ENCODE data around the gene DMRT1. TPM values are rescaled to one million over a fixed set of nuclear protein-coding genes. Genes with fewer than 3 reads are reported as not detected.

The DMRT1 gene
- total RNA-seq, 1 experiment from 2014 or later = not detected

- Histone ChIP-seq H3K4me2 (ENCODE audit: low read depth, low read length, poor library complexity, severe bottlenecking) (no peak overlapping the region), H4K20me1 (ENCODE audit: insufficient read depth, low read depth, low read length) (no peaks in the 10 kb centered on the region), H3K79me2 (ENCODE audit: low read length) (no peaks in the 10 kb centered on the region), H3K27me3 (ENCODE audit: low read length) (0 out of 2 replicates have a peak, but pooled peaks cover 3% of the 10 kb centered on the region), H3K27ac (ENCODE audit: low read length) (no peak overlapping the region), H3K36me3 (ENCODE audit: insufficient read depth, low read length) (no peaks in the 10 kb centered on the region), H2AFZ (ENCODE audit: low read length) (no peak overlapping the region), H3K4me3 (ENCODE audit: low read length) (no peak overlapping the region), H3K9ac (ENCODE audit: low read length) (no peak overlapping the region), H3K9me2 (replicated peaks; ENCODE audit: insufficient read depth, low read length) (no peaks in the 10 kb centered on the region), H3K9me3 (ENCODE audit: low read length) (no peaks in the 10 kb centered on the region), H3K4me1 (ENCODE audit: low read length) (no peaks in the 10 kb centered on the region)
- DNase-seq = no peak
Measured at GRCh38 chr9:935348-935965, 94.0 kb downstream of the DMRT1 start.

- Histone ChIP-seq H2AFZ (ENCODE audit: low read length) (no peak overlapping the region), H3K4me1 (ENCODE audit: low read length) (no peaks in the 10 kb centered on the region), H3K9me2 (replicated peaks; ENCODE audit: insufficient read depth, low read length) (no peaks in the 10 kb centered on the region), H3K79me2 (ENCODE audit: low read length) (no peaks in the 10 kb centered on the region), H3K9me3 (ENCODE audit: low read length) (no peaks in the 10 kb centered on the region), H3K27ac (ENCODE audit: low read length) (no peak overlapping the region), H3K27me3 (ENCODE audit: low read length) (no peaks in the 10 kb centered on the region), H3K4me2 (ENCODE audit: low read depth, low read length, poor library complexity, severe bottlenecking) (no peak overlapping the region), H3K4me3 (ENCODE audit: low read length) (no peak overlapping the region), H3K36me3 (ENCODE audit: insufficient read depth, low read length) (no peaks in the 10 kb centered on the region), H3K9ac (ENCODE audit: low read length) (no peak overlapping the region), H4K20me1 (ENCODE audit: insufficient read depth, low read depth, low read length) (no peaks in the 10 kb centered on the region)
- DNase-seq = no peak
Measured at GRCh38 chr9:942805-943580, 101.5 kb downstream of the DMRT1 start.

- Histone ChIP-seq H3K4me1 (ENCODE audit: low read length) (no peaks in the 10 kb centered on the region), H2AFZ (ENCODE audit: low read length) (no peak overlapping the region), H3K9me3 (ENCODE audit: low read length) (no peaks in the 10 kb centered on the region), H3K27ac (ENCODE audit: low read length) (no peak overlapping the region), H3K4me2 (ENCODE audit: low read depth, low read length, poor library complexity, severe bottlenecking) (no peak overlapping the region), H3K4me3 (ENCODE audit: low read length) (no peak overlapping the region), H3K79me2 (ENCODE audit: low read length) (no peaks in the 10 kb centered on the region), H3K9ac (ENCODE audit: low read length) (no peak overlapping the region), H3K9me2 (replicated peaks; ENCODE audit: insufficient read depth, low read length) (no peaks in the 10 kb centered on the region), H4K20me1 (ENCODE audit: insufficient read depth, low read depth, low read length) (no peaks in the 10 kb centered on the region), H3K27me3 (ENCODE audit: low read length) (no peaks in the 10 kb centered on the region), H3K36me3 (ENCODE audit: insufficient read depth, low read length) (no peaks in the 10 kb centered on the region)
- no peak for DNase-seq
Measured at GRCh38 chr9:947985-948384, 106.5 kb downstream of the DMRT1 start.

- Histone ChIP-seq H3K36me3 (ENCODE audit: insufficient read depth, low read length) (no peaks in the 10 kb centered on the region), H3K27ac (ENCODE audit: low read length) (no peak overlapping the region), H3K9me2 (replicated peaks; ENCODE audit: insufficient read depth, low read length) (no peaks in the 10 kb centered on the region), H2AFZ (ENCODE audit: low read length) (no peak overlapping the region), H3K9me3 (ENCODE audit: low read length) (no peaks in the 10 kb centered on the region), H3K27me3 (ENCODE audit: low read length) (no peaks in the 10 kb centered on the region), H3K4me2 (ENCODE audit: low read depth, low read length, poor library complexity, severe bottlenecking) (no peak overlapping the region), H3K9ac (ENCODE audit: low read length) (no peak overlapping the region), H4K20me1 (ENCODE audit: insufficient read depth, low read depth, low read length) (no peaks in the 10 kb centered on the region), H3K4me3 (ENCODE audit: low read length) (no peak overlapping the region), H3K79me2 (ENCODE audit: low read length) (no peaks in the 10 kb centered on the region), H3K4me1 (ENCODE audit: low read length) (no peaks in the 10 kb centered on the region)
- no peak for DNase-seq
Measured at GRCh38 chr9:948497-948896, 107.0 kb downstream of the DMRT1 start.

- no peaks in the 10 kb centered on the region for H3K9me2 ChIP-seq (replicated peaks; ENCODE audit: insufficient read depth, low read length)
- no peak overlapping the region for H3K27ac ChIP-seq (ENCODE audit: low read length)
- H3K79me2 ChIP-seq (ENCODE audit: low read length) = no peaks in the 10 kb centered on the region
- H3K4me1 ChIP-seq (ENCODE audit: low read length) = no peaks in the 10 kb centered on the region
- no peaks in the 10 kb centered on the region for H3K27me3 ChIP-seq (ENCODE audit: low read length)
- H3K4me3 ChIP-seq (ENCODE audit: low read length) = no peak overlapping the region
- no peak for DNase-seq
- H3K9me3 ChIP-seq (ENCODE audit: low read length) = no peaks in the 10 kb centered on the region
- H2AFZ ChIP-seq (ENCODE audit: low read length) = no peak overlapping the region
- no peaks in the 10 kb centered on the region for H4K20me1 ChIP-seq (ENCODE audit: insufficient read depth, low read depth, low read length)
- H3K4me2 ChIP-seq (ENCODE audit: low read depth, low read length, poor library complexity, severe bottlenecking) = no peak overlapping the region
- no peaks in the 10 kb centered on the region for H3K36me3 ChIP-seq (ENCODE audit: insufficient read depth, low read length)
- no peak overlapping the region for H3K9ac ChIP-seq (ENCODE audit: low read length)
Measured at GRCh38 chr9:950139-950538, 108.6 kb downstream of the DMRT1 start.

GRCh38 chr9:952546-952945, 111.0 kb downstream of the DMRT1 start:
- no peaks in the 10 kb centered on the region for H3K4me1 ChIP-seq (ENCODE audit: low read length)
- H2AFZ ChIP-seq (ENCODE audit: low read length) = no peak overlapping the region
- no peaks in the 10 kb centered on the region for H3K9me2 ChIP-seq (replicated peaks; ENCODE audit: insufficient read depth, low read length)
- no peaks in the 10 kb centered on the region for H4K20me1 ChIP-seq (ENCODE audit: insufficient read depth, low read depth, low read length)
- H3K9ac ChIP-seq (ENCODE audit: low read length) = no peak overlapping the region
- H3K4me3 ChIP-seq (ENCODE audit: low read length) = no peak overlapping the region
- H3K9me3 ChIP-seq (ENCODE audit: low read length) = no peaks in the 10 kb centered on the region
- H3K4me2 ChIP-seq (ENCODE audit: low read depth, low read length, poor library complexity, severe bottlenecking) = no peak overlapping the region
- no peak for DNase-seq
- no peaks in the 10 kb centered on the region for H3K27me3 ChIP-seq (ENCODE audit: low read length)
- H3K79me2 ChIP-seq (ENCODE audit: low read length) = no peaks in the 10 kb centered on the region
- H3K27ac ChIP-seq (ENCODE audit: low read length) = no peak overlapping the region
- H3K36me3 ChIP-seq (ENCODE audit: insufficient read depth, low read length) = no peaks in the 10 kb centered on the region

- Histone ChIP-seq H3K27ac (ENCODE audit: low read length) (no peak overlapping the region), H2AFZ (ENCODE audit: low read length) (no peak overlapping the region), H3K9me3 (ENCODE audit: low read length) (no peaks in the 10 kb centered on the region), H3K9ac (ENCODE audit: low read length) (no peak overlapping the region), H3K4me1 (ENCODE audit: low read length) (no peaks in the 10 kb centered on the region), H3K9me2 (replicated peaks; ENCODE audit: insufficient read depth, low read length) (no peaks in the 10 kb centered on the region), H3K79me2 (ENCODE audit: low read length) (no peaks in the 10 kb centered on the region), H3K36me3 (ENCODE audit: insufficient read depth, low read length) (no peaks in the 10 kb centered on the region), H3K4me3 (ENCODE audit: low read length) (no peak overlapping the region), H4K20me1 (ENCODE audit: insufficient read depth, low read depth, low read length) (no peaks in the 10 kb centered on the region), H3K4me2 (ENCODE audit: low read depth, low read length, poor library complexity, severe bottlenecking) (no peak overlapping the region), H3K27me3 (ENCODE audit: low read length) (no peaks in the 10 kb centered on the region)
- no peak for DNase-seq
Measured at GRCh38 chr9:959105-959504, 117.6 kb downstream of the DMRT1 start.

GRCh38 chr9:959914-960313, 118.4 kb downstream of the DMRT1 start:
- H3K9me3 ChIP-seq (ENCODE audit: low read length) = no peaks in the 10 kb centered on the region
- no peak for DNase-seq
- H3K4me3 ChIP-seq (ENCODE audit: low read length) = no peak overlapping the region
- H3K9ac ChIP-seq (ENCODE audit: low read length) = no peak overlapping the region
- no peaks in the 10 kb centered on the region for H3K79me2 ChIP-seq (ENCODE audit: low read length)
- no peaks in the 10 kb centered on the region for H3K9me2 ChIP-seq (replicated peaks; ENCODE audit: insufficient read depth, low read length)
- no peaks in the 10 kb centered on the region for H3K4me1 ChIP-seq (ENCODE audit: low read length)
- no peaks in the 10 kb centered on the region for H3K36me3 ChIP-seq (ENCODE audit: insufficient read depth, low read length)
- H2AFZ ChIP-seq (ENCODE audit: low read length) = no peak overlapping the region
- H4K20me1 ChIP-seq (ENCODE audit: insufficient read depth, low read depth, low read length) = no peaks in the 10 kb centered on the region
- H3K27ac ChIP-seq (ENCODE audit: low read length) = no peak overlapping the region
- no peaks in the 10 kb centered on the region for H3K27me3 ChIP-seq (ENCODE audit: low read length)
- no peak overlapping the region for H3K4me2 ChIP-seq (ENCODE audit: low read depth, low read length, poor library complexity, severe bottlenecking)
